IPS DF 4.7 (cell line): Measurements from ENCODE around the gene TRIP11.
A peak's percentile ranks its signal among the peaks of the same experiment; 100 is the strongest.

Experiments
- DNase-seq: peaks from one replicate; pipeline ENCODE4 v3.0.0-alpha.2; 2013; ENCODE audit warnings: low spot score; ENCODE audit errors: extremely low read depth

TRIP11 gene

DNA sequence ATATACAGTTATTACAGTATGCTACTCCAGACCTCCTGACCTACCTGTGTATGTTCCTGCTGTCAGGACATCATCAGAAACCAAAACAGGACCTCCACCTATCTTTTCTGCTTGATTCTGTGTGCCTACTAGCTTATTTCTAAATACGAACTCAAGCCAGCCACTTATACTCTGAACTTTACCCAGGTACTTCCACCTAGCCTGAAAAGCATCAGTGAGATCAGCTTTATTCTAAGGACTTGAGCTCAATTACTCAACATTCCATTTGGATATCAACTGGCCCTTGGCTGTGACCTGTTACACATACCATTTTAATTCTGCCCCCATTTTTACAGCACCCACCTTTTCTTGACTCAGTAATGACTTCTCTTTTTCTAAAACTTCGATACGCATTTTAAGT is 29.2 kb downstream of the TRIP11 start:
- no peak for DNase-seq

- no peak for DNase-seq
These were observed 30.3 kb downstream of the TRIP11 start for GRCh38 chr14:92009604-92010003.

DNA sequence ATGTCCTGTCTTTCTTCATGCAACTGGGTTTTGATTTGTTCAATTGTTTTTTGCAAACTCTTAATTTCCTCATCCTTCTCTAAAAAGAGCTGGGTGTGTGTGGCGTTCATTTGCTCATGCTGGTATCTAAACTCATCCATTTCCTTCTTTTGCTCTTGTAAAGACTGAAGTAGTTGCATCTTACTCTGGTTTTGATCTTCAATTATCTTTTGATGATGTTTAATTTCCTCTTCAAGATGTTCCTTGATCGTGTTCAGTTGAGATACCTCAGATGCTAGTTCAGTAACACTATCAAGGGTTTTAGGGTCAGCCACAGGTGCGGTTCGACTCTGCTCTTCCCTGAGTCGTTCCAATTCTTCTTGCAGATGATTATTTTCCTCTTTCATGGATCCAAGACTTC is 34.8 kb downstream of the TRIP11 start:
- no peak for DNase-seq

DNA sequence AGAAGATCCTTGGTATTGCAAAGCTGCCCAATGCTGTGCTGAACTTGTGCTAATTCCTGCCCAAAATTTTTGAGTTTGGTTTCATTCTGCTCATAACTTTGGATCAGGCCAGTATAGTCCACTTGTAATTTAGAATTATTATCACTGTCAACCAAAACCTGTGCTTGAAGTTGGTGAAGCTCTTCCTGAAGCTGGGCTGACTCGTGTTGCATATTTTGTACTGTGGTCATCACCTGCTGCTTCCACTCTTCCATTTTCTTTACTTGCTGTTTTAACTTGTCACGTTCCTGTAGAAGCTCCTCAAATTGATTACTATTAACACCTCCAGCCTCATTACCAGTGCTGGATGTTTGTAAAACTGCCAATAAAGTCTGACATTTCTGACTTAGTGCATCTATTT is 35.8 kb downstream of the TRIP11 start:
- DNase-seq, result no peak

- no peak for DNase-seq
These were observed 40.9 kb downstream of the TRIP11 start for GRCh38 chr14:91998667-91999570.

- DNase-seq, result no peak
These were observed 42.4 kb downstream of the TRIP11 start for GRCh38 chr14:91997492-91997891.

GRCh38 chr14:91996948-91997371 is 42.9 kb downstream of the TRIP11 start:
- DNase-seq, result peak; percentile 30

GRCh38 chr14:91987192-91987591 is 52.7 kb downstream of the TRIP11 start:
- DNase-seq, result no peak

DNA sequence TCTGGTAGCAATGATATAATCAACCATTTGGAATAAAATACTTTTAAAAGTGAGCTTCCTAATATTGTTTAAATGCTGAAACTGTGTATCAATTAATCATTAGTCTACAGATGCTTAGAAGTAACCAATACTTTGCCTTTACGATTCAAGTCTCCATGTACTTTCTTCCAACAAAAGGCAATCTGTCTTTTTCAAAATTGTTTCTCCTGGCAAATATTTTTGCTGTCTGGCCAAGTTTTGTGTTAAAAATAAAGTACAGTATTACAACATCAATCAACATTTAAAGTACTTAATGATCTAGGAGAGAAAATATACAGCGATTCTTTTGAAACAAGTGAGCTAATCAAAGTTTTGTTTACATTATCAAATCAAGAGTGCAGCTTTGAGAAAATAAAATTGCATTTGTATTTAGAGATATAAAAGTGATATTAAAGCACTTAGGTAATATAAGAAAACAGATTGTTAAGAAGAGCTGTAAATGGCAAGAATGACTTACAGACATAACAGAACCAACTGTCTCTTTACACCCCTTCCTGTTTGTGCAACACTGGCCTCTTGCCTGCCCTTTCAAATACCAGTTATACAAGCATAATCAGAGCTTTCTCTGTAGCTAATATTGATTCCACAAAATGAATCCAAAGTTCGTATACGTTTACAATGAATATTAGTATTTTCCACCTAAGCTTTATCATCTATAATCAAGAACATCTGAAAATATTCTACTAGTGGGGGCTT is 54.2 kb downstream of the TRIP11 start:
- no peak for DNase-seq

DNA sequence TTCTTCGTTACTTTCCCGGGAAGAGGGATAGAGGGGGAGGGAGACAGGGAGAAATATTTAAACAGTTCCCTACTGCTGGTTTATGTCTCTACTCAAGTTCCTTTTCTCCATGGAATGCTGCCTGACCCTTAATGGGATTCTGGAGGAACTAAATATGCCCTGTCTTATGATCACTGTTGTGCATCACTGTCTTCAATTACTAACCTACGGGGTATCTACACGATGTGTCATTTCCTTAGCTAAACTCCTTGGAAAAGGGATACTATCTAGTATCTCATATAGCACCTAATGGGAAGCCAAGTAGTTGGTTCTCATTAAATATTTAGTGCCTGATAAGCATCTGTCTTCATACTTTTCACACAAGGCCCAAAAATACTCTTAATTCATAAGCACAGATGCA is 54.9 kb downstream of the TRIP11 start:
- DNase-seq, result no peak

DNA sequence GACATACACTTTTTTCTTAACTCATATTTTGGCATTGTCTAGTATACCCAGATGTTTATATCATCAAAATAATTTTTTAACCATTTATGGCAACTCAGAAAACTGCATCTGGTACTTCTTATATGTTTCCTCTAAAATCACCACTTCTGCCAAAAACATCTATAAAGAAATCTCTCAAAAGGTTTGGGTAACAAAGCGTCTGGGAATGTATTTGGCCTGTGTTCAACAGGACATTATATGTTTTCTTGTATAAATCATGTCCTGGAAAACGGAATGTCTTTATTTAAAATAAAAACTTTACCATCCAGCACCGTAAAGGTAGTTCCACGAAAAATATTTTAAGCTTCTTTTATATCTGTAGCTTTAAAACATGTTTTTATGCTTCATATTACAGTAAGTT is 56.3 kb downstream of the TRIP11 start:
- no peak for DNase-seq

DNA sequence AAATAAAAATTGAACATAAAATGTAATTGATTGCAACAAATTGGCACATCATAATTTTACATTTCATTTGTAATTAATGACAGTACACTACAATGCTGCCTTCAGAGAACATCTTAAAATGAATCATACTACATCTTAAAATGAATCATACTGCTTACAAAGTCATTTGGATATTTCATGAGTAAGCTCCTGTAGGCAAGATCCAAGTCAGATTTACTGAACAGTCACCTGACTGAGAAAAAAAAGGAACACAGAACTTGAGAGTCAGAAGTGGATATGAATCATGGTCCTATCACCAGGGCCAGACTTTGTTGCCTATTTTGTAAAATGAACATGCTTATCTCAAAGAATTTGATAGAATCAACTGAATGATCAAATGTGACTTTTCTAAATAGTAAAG is 59.7 kb downstream of the TRIP11 start:
- no peak for DNase-seq

- no peak for DNase-seq
These were observed 62.0 kb downstream of the TRIP11 start for GRCh38 chr14:91977884-91978283.

GRCh38 chr14:91975763-91976162 is 64.1 kb downstream of the TRIP11 start:
- no peak for DNase-seq

DNA sequence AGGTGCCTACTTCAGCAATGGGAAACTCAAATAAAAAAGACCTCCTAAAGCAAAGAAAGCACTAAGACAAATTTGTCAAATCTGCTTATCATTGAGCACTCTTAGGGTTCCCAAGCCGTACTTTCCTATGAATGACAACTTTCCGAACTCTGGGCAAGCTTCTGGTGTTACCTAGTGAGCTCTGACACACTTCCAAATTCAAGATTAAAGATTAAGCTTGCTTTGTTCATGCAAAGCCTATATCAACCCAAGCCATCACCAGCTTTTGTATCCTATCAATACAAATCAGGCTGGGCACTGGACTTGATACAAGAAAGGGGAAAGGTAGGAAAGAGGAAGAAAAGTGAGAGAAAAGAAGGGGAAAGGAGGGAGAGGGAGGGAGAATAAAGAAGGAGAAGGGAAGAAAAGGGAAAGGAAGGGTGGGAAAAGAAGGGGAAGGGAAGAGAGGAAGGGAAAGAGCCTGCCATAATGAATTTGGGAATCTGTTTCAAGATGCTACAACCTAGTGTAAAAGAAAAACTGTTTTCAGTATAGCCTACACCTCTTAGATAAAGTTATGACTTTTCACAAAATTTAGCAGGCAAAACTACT is 68.6 kb downstream of the TRIP11 start:
- DNase-seq, result no peak

DNA sequence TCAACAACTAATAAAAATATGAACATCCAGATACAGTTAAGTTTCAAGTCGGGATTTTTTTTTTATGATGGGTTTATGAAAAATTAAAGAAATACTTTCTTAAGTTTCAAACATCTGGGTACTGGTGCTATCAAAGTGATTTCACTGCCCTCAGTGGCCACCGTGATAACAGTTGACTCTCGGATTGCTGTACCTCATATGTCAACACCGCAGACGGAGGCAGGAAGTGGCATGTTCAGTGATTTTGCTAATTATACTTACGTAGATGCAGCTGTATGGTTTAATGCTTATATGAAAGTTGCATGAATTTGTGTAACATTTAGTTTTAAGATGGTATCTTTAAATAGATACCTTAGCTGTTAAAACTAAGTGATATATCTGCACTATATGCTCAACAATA is 71.6 kb downstream of the TRIP11 start:
- no peak for DNase-seq

DNA sequence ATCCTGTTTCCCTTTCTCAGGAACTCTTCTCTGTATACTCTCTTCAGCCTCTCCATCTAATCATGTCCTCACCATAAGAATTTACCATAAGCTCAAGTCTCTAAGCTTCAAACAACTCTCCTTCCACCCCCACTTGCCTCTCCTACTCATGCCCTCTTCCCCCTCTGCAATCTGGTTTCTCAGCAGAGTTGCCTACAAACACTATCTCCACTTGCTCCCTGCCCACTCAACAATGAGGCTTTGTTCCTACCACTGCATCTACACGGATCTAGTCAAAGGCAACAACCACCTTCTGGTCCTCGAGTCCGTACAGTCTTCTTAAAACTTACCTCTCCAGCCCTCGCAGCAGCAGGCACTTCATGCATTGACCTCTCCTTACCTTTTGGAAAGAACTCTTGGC is 75.1 kb downstream of the TRIP11 start:
- no peak for DNase-seq

GRCh38 chr14:91964011-91964410 is 75.8 kb downstream of the TRIP11 start:
- no peak for DNase-seq

- DNase-seq, result no peak
These were observed 76.4 kb downstream of the TRIP11 start for GRCh38 chr14:91963465-91963864.

DNA sequence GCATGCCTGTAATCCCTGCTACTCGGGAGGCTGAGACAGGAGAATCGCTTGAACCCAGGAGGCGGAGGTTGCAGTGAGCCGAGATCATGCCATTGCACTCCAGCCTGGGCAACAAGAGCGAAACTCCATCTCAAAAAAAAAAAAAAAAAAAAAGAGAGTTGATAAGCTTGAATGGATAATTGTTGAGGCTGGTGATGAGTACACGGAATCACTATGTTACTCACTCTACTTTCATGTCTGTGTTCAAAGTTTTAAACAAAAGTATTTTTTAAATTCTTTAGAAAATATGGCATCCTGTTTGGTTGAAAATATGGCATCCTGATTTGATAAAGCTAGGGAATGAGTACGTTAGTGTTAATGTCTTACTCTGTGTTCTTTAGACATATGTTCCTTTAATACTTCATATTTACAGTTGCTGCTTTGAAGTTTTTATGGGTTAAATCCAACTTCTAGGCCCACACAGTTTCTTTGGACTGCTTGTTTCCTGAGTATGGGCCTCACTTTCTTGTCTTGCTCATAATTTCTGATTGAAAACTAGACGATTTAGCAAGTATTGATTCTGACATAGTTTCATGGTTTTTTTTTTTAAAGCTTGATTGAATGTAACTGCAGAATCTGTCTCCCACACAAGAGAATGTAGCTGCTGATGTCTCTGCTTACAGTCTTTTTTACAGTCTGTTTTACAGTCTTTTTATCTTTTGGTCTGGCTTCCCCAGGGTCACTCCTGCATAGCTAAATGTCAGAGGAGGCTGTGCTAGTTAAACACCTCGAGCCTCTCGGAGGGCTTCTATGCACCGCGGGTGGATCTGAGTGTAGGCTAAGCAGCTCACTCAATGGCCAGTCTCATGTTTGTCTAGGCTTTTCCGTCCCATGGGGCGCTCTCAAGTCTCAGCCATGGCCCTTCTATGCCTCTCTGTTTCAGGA is 78.3 kb downstream of the TRIP11 start:
- no peak for DNase-seq

- no peak for DNase-seq
These were observed 82.0 kb downstream of the TRIP11 start for GRCh38 chr14:91957876-91958313.
